Measurements from ENCODE around the gene IQGAP2.

Gene IQGAP2

GRCh38 chr5:76475936-76476335 is 72.9 kb downstream of the IQGAP2 start:
- DNase-seq (ENCODE audit: low read depth in 2 of 2) = no peak

DNA sequence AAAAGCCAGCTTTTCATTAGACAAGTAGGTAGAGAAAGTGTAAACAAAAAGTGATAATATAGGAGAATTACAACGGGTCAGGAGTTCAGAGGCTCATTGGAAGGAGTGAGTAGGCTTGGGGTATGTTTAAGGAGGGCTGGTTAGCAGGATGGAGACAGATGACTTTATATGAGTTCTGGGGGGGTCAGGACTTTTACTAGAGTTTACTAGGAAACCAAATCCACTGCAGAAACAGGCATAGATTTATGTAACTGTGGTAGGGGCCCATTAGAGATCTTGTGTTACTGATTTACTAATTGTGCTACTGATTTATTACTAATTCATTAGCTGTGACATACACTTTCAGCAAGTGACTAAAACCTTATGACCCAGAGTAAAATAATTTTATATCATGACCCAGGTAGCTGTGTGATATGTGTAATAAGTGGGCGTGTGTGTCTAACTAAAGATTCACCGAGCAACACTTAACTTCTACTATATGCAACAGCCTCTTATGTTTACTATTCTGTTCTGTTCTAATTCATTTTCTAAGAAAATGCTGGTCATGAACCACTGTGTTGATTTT is 73.5 kb downstream of the IQGAP2 start:
- DNase-seq (ENCODE audit: low read depth in 2 of 2) = no peak

- no peak for DNase-seq (ENCODE audit: low read depth in 2 of 2)
Measured at GRCh38 chr5:76477061-76477460, 74.0 kb downstream of the IQGAP2 start.

DNA sequence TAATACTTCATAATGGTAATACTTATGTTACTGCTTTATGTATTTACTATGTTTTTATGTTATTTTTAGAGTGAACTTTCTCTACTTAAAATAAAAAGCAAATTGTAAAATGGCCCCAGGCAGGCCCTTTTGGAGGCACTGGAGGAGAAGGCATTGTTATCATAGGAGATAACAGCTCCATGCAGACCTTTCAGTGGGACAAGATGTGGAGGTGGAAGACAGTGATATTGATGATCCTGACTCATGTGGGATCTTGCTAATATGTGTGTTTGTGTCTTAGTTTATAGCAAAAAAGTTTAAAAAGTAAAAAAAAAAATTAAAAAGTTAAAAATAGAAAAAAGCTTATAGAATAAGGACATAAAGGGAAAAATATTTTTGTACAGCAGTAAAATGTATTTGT is 74.5 kb downstream of the IQGAP2 start:
- no peak for DNase-seq (ENCODE audit: low read depth in 2 of 2)

GRCh38 chr5:76479281-76479680 is 76.2 kb downstream of the IQGAP2 start:
- DNase-seq (ENCODE audit: low read depth in 2 of 2) = no peak

DNA sequence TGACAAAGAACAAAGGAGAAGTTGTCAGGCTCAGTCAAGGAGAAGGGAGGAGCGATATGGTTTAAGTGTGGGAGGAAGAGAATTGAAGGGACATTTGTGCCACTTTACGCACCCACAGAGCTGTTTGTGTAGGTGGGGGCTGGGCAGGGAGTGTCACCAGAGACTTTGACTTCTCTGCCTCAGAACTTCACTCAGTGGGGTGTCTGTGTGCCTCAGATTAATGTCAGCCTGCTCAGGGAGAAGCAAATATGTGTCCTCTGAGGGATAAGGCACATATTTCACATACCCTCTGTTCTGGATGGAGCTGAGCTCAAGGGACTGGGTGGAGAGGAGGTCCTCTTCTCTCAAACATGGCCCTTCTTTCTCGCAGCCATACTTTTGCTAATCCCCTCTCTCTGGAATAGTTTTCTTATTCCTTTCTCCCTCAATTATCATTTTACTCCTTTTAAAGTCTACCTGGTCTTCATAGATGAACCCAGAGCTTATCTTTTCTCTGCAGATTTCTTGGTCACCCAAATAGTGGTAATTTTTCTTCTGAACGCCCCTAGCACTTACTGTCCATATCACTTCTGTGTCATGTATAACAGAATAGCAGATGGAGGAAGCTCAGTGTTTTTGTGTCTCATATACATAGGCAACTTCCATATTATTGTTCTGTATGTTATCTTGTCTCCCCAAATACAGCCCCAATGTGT is 77.0 kb downstream of the IQGAP2 start:
- no peak for DNase-seq (ENCODE audit: low read depth in 2 of 2)

DNA sequence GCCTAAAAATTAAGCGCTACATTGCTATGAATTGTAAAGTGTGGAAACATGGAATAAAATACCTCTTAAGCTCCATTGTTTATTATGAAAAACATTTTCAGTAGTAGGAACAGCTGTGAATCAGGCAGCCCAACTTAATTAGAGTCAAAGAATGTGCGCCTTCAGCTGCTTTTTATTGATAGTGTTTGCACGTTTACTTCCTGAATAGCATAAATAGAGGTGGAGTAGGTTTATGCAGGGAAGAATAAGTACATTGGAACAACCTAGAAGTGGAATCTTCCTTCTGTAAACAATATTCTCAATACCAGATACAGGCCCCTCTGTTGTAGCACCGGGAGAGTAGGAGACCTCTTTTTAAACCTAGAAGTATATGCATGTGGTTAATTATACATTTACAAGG is 79.9 kb downstream of the IQGAP2 start:
- DNase-seq (ENCODE audit: low read depth in 2 of 2) = no peak

- DNase-seq (ENCODE audit: low read depth in 2 of 2) = no peak
Measured at GRCh38 chr5:76483433-76483832, 80.3 kb downstream of the IQGAP2 start.

DNA sequence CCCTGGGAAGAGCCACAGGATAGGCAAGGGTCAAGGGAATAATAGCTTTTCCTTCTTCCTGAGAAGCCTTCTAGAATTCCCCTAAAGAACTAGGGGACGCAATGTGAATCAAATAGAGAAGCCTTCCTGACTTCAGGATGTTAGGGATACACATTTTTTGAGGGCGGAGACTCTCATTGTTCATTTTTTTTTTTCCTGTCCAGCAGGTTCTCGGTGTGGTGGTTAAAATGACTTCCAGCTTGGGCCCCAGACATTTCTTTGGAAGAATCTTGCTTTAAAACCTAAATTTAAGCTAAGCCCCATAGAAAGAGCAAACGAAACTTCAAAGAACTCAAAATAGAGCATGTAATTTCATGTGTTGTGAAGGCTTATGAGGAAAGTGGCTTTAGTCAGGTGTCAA is 80.8 kb downstream of the IQGAP2 start:
- no peak for DNase-seq (ENCODE audit: low read depth in 2 of 2)

DNA sequence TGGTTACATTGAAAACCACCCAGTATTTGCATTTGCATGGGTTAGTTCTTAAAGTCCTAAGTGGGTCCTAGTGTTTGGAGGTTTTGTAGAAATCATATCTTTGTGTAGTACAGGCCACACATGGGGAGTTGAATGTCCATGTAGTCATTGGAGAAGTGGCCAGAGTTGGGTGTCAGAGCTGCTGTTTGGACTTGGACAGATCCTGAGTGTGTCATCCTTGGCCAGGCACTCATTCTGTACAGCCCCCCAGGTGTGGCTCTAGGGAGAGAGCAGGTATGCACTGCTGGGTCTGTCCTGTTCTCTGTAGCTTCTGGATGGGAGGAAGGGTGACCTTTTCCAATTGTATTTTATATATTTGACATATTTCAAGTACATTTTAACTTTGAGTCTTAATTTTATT is 82.4 kb downstream of the IQGAP2 start:
- DNase-seq (ENCODE audit: low read depth in 2 of 2) = no peak

- DNase-seq (ENCODE audit: low read depth in 2 of 2) = no peak
Measured at GRCh38 chr5:76487386-76487785, 84.3 kb downstream of the IQGAP2 start.

DNA sequence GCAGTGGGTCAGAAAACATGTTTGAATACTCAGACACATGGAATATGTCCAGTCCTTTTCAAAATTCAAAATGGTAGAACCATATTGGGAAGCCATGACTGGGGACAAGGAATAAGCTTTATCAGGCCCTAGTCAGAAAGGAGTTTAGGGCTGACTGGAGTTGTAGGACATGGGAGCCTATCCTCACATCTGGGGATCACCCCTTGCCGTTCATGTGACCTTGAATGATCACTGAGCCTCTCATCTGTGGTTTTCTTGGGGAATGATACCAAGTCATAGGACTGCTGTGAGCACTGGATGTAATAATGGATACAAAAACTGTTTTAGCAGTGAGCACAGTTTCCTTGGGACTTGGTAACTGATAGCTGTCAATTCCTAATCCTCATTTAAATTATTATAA is 84.7 kb downstream of the IQGAP2 start:
- DNase-seq (ENCODE audit: low read depth in 2 of 2) = no peak

- DNase-seq (ENCODE audit: low read depth in 2 of 2) = no peak
Measured at GRCh38 chr5:76488969-76489368, 85.9 kb downstream of the IQGAP2 start.

DNA sequence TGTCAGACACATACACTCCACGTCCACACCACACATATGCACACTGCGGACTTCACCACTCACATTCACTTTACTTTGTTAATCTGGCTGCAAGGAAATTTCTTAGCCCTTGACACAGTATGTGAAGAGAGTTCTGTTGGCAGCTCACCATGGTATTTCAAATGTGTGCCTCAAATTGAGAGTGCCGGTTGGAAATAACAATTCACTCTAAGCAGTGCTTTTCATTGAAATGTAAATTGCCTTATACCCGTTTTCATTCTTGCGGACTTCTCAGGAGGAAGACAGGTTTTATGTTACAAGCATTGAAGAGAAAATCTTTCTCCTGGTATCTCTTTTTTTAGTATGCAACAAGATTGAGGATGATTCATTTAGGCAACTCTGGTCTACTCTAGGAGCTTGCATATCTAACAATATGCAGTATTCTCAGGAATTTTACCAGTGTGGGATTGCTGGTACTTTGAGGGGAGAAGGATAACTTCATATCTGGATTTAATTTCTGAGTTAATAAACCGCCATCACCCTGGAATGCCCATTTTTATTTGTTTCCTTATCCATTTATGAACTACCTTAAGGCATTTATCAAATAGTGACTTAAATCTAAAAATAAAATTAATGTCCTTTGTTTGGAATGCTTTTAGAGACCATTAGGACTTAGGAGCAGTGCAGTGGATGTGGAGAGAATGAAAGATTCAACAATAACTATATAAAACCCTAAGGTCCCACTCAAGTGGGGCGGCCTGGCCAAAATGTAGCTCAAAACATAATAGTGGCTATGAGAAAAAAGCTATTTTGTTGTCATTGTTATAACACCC is 87.0 kb downstream of the IQGAP2 start:
- no peak for DNase-seq (ENCODE audit: low read depth in 2 of 2)

DNA sequence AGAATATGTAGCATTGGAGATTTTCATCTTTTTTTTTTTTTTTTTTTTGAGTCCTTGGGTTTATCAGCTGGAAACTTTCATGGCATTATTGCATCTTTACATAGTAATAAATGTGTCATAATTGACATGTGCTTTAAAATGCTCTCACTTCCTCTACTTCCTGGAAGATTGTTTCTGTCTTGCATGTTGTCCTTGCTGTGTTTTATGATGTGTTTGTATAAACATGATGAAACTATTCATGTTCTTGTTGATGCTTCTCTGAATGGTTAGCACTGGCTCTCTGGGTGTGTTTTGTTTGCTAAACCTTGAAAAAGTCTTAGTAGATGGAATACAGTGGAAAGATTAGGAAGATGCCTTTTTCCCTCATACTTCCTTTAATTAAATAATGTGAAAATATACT is 87.9 kb downstream of the IQGAP2 start:
- no peak for DNase-seq (ENCODE audit: low read depth in 2 of 2)

- no peak for DNase-seq (ENCODE audit: low read depth in 2 of 2)
Measured at GRCh38 chr5:76492819-76493189, 89.7 kb downstream of the IQGAP2 start.

GRCh38 chr5:76493190-76493837 is 90.2 kb downstream of the IQGAP2 start:
- DNase-seq (ENCODE audit: low read depth in 2 of 2) = no peak

GRCh38 chr5:76494201-76494600 is 91.1 kb downstream of the IQGAP2 start:
- DNase-seq (ENCODE audit: low read depth in 2 of 2) = no peak

DNA sequence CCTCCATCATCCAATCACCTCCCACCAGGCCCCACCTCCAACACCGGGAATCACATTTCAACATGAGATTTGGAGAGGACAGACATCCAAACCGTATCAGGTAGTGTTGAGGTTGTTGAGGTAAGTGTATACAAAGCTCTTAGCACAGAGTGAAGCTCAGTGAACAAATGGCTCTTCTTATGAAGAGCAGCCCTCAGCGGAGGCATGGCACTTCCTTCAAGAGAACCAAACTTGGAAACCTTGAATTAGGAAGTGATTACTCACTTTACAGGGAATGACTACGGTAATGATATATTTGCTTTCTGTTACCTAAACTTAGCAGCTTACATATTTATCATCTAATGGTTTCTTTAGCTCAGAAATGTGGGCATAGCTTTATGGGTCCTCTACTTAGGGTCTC is 92.8 kb downstream of the IQGAP2 start:
- DNase-seq (ENCODE audit: low read depth in 2 of 2) = no peak

DNA sequence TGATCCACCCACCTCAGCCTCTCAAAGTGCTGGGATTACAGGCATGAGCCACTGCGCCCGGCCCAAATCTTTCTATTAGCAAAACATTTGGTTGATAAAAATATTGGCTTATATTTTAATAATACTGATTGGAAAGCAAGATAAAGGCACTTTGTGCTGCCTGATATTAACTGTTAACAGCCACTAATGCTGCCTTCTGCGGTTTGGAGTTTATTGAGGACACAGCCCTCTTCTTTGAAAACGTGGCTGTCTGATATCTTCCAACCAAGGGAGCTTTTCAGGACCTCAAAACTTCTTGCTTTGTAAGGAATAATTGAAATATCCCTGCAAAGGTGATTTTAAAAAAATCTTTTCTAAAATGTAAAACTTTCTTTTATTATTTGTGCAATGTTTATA is 94.0 kb downstream of the IQGAP2 start:
- DNase-seq (ENCODE audit: low read depth in 2 of 2) = no peak

DNA sequence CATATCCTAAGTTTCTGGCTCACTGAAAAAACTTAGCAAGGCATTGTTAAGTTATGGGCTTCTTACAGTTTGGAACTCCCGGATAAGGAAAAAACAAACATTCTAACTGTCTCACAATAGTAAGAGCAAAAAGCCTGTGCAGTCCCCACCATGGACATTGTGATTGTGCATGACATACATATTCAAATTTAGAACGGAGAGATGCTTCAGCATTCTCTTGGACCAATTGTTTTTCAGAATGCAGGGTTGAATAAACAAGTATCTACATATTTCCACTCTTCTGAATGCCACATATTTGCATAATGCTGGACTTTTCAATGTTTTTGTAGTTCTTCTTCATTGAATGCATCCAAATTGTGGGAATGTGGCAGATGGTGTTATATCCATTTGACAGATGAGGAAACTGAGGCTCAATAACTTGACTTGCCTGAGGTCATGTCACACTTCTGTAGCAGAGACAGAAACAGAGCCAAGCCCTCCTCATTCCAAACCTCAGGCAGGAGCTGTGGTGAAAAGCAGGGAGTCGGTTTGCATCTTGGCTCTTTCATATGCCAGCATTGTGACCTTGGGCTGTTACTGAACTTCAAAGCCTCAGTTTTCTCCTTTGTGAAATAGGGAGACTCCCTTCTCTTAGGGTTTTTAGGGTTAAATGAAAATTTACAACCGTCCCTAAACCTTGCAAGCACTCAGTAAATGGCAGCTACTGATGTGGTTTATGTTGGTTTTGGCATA is 95.1 kb downstream of the IQGAP2 start:
- DNase-seq (ENCODE audit: low read depth in 2 of 2) = no peak

All from stimulated activated CD4-positive, alpha-beta T cell treated with anti-CD3 and anti-CD28 coated beads, Interleukin-1b, Interleukin-23, amount 100 ng/mL, for 4 hours (primary cell).